ENCODE data around the gene TIE1.

GRCh38 chr1:43351421-43352350 lies 50.9 kb downstream of the TIE1 start:
- no peak for TF ChIP-seq AGO1 (IDR thresholded peaks at IDR 0.05; ENCODE audit: low read depth, low read length, poor library complexity, severe bottlenecking)
- TF ChIP-seq ZEB1 (IDR thresholded peaks at IDR 0.05; ENCODE audit: insufficient replicate concordance, low read depth) = no peak
- no peak for TF ChIP-seq RFX5 (IDR thresholded peaks at IDR 0.05; ENCODE audit: low read depth, low read length)
- TF ChIP-seq ZBTB49 (CRISPR knock-in tag; IDR thresholded peaks at IDR 0.05; ENCODE audit: borderline replicate concordance) = no peak

All from HepG2 (cell line).